ENCODE results near the gene ZNF764.

GRCh38 chr16:30535777-30536190 lies 22.4 kb downstream of the ZNF764 start:
- TF ChIP-seq CTCF (conservative IDR thresholded peaks at IDR 0.05; ENCODE audit: low read depth, low read length) = peak; percentile 59
- TF ChIP-seq EZH2 (IDR thresholded peaks at IDR 0.05; ENCODE audit: borderline replicate concordance, low read depth, low read length, poor library complexity, severe bottlenecking) = no peak
